IMR-90 (cell line): Measurements from ENCODE around the gene ITGB1. TPM values are rescaled to one million over a fixed set of nuclear protein-coding genes. Genes with fewer than 3 reads are reported as not detected.

Experiments
- ATAC-seq: fragments of 200-7000 bp; cut with Tn5 transposase; 2 replicates; pipeline ENCODE4 v1.9.1; 2020; ENCODE audit warnings: low read depth, mild to moderate bottlenecking, moderate library complexity
- BruUV-seq: library from RNA; stranded (reverse); fragments of 400-500 nt; replicated peaks from 2 replicates; lab custom pipeline; 2021; lab: Mats Ljungman, UMichigan
- CTCF ChIA-PET: fragments of 300-600 bp; formaldehyde crosslinking; extraction: SDS; loops from one replicate; lab custom pipeline; 2021; ENCODE audit warnings: antibody characterized with exemption; lab: Yijun Ruan, JAX
- POLR2A ChIA-PET: fragments of 300-600 bp; sonication (Branson Sonifier 250); formaldehyde crosslinking; loops from one replicate; lab custom pipeline; 2022; ENCODE audit warnings: antibody characterized with exemption; ENCODE audit not compliant: unreplicated experiment; lab: Charles Lee
- DNase-seq: peaks from one replicate; pipeline ENCODE4 v3.0.0; 2013
- H2AFZ ChIP-seq: replicated peaks from 2 replicates; pipeline ENCODE3; 2013; ENCODE audit warnings: low read length, mild to moderate bottlenecking; ENCODE audit not compliant: poor library complexity
- H2AK5ac ChIP-seq: 2 replicates; pipeline ENCODE4 v1.6.1; 2013; ENCODE audit warnings: low read depth, low read length, inconsistent platforms
- H2AK9ac ChIP-seq: replicated peaks from 2 replicates; pipeline ENCODE3; 2013; ENCODE audit warnings: mild to moderate bottlenecking, low read depth, low read length, moderate library complexity; ENCODE audit not compliant: poor library complexity
- H2BK120ac ChIP-seq: 2 replicates; pipeline ENCODE4 v1.6.1; 2013; ENCODE audit warnings: low read depth, low read length, inconsistent platforms
- H2BK15ac ChIP-seq: 3 replicates; pipeline ENCODE4 v1.6.1; 2013; ENCODE audit warnings: low read depth, low read length, inconsistent platforms
- H2BK20ac ChIP-seq: 2 replicates; pipeline ENCODE4 v1.6.1; 2013; ENCODE audit warnings: low read depth, mild to moderate bottlenecking, inconsistent platforms, low read length, moderate library complexity
- H2BK5ac ChIP-seq: 2 replicates; pipeline ENCODE4 v1.6.1; 2013; ENCODE audit warnings: mild to moderate bottlenecking, low read depth, low read length, inconsistent platforms; ENCODE audit not compliant: poor library complexity, severe bottlenecking
- H3K14ac ChIP-seq: replicated peaks from 2 replicates; pipeline ENCODE4 v1.6.1; 2013; ENCODE audit warnings: low read depth, low read length, inconsistent platforms
- H3K18ac ChIP-seq: 2 replicates; pipeline ENCODE4 v1.6.1; 2013; ENCODE audit warnings: low read depth, low read length, control low read depth
- H3K23ac ChIP-seq: 2 replicates; pipeline ENCODE4 v1.6.1; 2013; ENCODE audit warnings: low read depth, low read length, inconsistent platforms
- H3K27ac ChIP-seq: 2 replicates; pipeline ENCODE4 v1.5.1; 2013; ENCODE audit warnings: mild to moderate bottlenecking, control low read depth, low read length; ENCODE audit not compliant: insufficient read depth
- H3K27me3 ChIP-seq: 2 replicates; pipeline ENCODE4 v1.6.1; 2013; ENCODE audit warnings: low read length; ENCODE audit not compliant: control insufficient read depth, insufficient read depth
- H3K36me3 ChIP-seq: 2 replicates; pipeline ENCODE4 v1.6.1; 2013; ENCODE audit warnings: low read length, mixed read lengths; ENCODE audit not compliant: control insufficient read depth, insufficient read depth
- H3K4ac ChIP-seq: 2 replicates; pipeline ENCODE4 v1.6.1; 2013; ENCODE audit warnings: low read depth, low read length, inconsistent platforms
- H3K4me1 ChIP-seq: 2 replicates; pipeline ENCODE4 v1.6.1; 2013; ENCODE audit warnings: low read length, mixed read lengths; ENCODE audit not compliant: control insufficient read depth, insufficient read depth
- H3K4me2 ChIP-seq: 2 replicates; pipeline ENCODE4 v1.6.1; 2013; ENCODE audit warnings: low read depth, mild to moderate bottlenecking, control low read depth, low read length, moderate library complexity
- H3K4me3 ChIP-seq: 2 replicates; pipeline ENCODE4 v1.5.1; 2013; ENCODE audit warnings: low read depth, mild to moderate bottlenecking, control low read depth, low read length, moderate library complexity; ENCODE audit not compliant: insufficient read depth
- H3K56ac ChIP-seq: 2 replicates; pipeline ENCODE4 v1.6.1; 2013; ENCODE audit warnings: low read length, inconsistent platforms; ENCODE audit not compliant: insufficient read depth; ENCODE audit errors: extremely low read depth
- H3K79me1 ChIP-seq, 2 experiments: 2 replicates each; pipeline ENCODE4 v1.6.1; 2013; ENCODE audit warnings: low read length in 2 of 2, inconsistent platforms in 1 of 2, low read depth in 1 of 2
- H3K9ac ChIP-seq: 2 replicates; pipeline ENCODE4 v1.6.1; 2013; ENCODE audit warnings: low read depth, low read length, control low read depth
- H3K9me1 ChIP-seq: 2 replicates; pipeline ENCODE4 v1.6.1; 2013; ENCODE audit warnings: low read length, inconsistent platforms; ENCODE audit not compliant: insufficient read depth
- H3K9me3 ChIP-seq: 2 replicates; pipeline ENCODE4 v1.6.1; 2013; ENCODE audit warnings: low read length; ENCODE audit not compliant: control insufficient read depth, insufficient read depth
- H4K20me1 ChIP-seq: 2 replicates; pipeline ENCODE4 v1.6.1; 2013; ENCODE audit warnings: low read length, inconsistent platforms; ENCODE audit not compliant: insufficient read depth
- H4K5ac ChIP-seq: 2 replicates; pipeline ENCODE4 v1.6.1; 2013; ENCODE audit warnings: mild to moderate bottlenecking, low read depth, low read length, control low read depth
- H4K8ac ChIP-seq, 2 experiments: 2 replicates each; pipeline ENCODE4 v1.6.1; 2013; ENCODE audit warnings: low read depth in 2 of 2, low read length in 2 of 2, control low read depth in 1 of 2, inconsistent platforms in 1 of 2
- H4K91ac ChIP-seq: 2 replicates; pipeline ENCODE4 v1.6.1; 2013; ENCODE audit warnings: low read depth, low read length, inconsistent platforms; ENCODE audit not compliant: insufficient read depth
- BHLHE40 ChIP-seq: fragments of 150-350 bp; IDR thresholded peaks from 2 replicates; pipeline ENCODE4 v1.6.1; 2016; ENCODE audit warnings: mild to moderate bottlenecking, low read depth, low read length
- CEBPB ChIP-seq: IDR thresholded peaks from 2 replicates; pipeline ENCODE4 v1.6.1; 2012; ENCODE audit warnings: low read depth, low read length, improper control_type of control experiment
- CHD1 ChIP-seq: IDR thresholded peaks from 2 replicates; pipeline ENCODE4 v1.6.1; 2012; ENCODE audit warnings: low read depth, low read length, improper control_type of control experiment
- CTCF ChIP-seq: conservative IDR thresholded peaks from 2 replicates; pipeline ENCODE4 v1.5.1; 2012; ENCODE audit warnings: mild to moderate bottlenecking, low read depth, low read length, improper control_type of control experiment
- ELK1 ChIP-seq: fragments of 150-350 bp; IDR thresholded peaks from 2 replicates; pipeline ENCODE4 v1.6.1; 2016; ENCODE audit warnings: low read depth, mild to moderate bottlenecking, low read length, moderate library complexity, borderline replicate concordance
- FOS ChIP-seq: fragments of 150-350 bp; IDR thresholded peaks from 2 replicates; pipeline ENCODE4 v1.6.1; 2016; ENCODE audit warnings: low read depth, low read length
- MAFK ChIP-seq: IDR thresholded peaks from 2 replicates; pipeline ENCODE4 v1.6.1; 2012; ENCODE audit warnings: low read depth, low read length, improper control_type of control experiment
- MAZ ChIP-seq: IDR thresholded peaks from 2 replicates; pipeline ENCODE4 v1.6.1; 2012; ENCODE audit warnings: low read depth, mild to moderate bottlenecking, low read length, improper control_type of control experiment, moderate library complexity, borderline replicate concordance
- MXI1 ChIP-seq: IDR thresholded peaks from 2 replicates; pipeline ENCODE4 v1.6.1; 2012; ENCODE audit warnings: low read depth, mild to moderate bottlenecking, low read length, moderate library complexity, borderline replicate concordance
- NFE2L2 ChIP-seq: fragments of 150-350 bp; IDR thresholded peaks from 2 replicates; pipeline ENCODE4 v1.6.1; 2016; ENCODE audit warnings: low read depth, mild to moderate bottlenecking, low read length
- POLR2A ChIP-seq: IDR thresholded peaks from 2 replicates; pipeline ENCODE4 v1.6.1; 2012; ENCODE audit warnings: mild to moderate bottlenecking, low read depth, low read length
- RAD21 ChIP-seq: IDR thresholded peaks from 2 replicates; pipeline ENCODE4 v1.6.1; 2012; ENCODE audit warnings: low read length, improper control_type of control experiment
- RCOR1 ChIP-seq: IDR thresholded peaks from 2 replicates; pipeline ENCODE4 v1.6.1; 2012; ENCODE audit warnings: mild to moderate bottlenecking, low read length, improper control_type of control experiment; ENCODE audit not compliant: insufficient replicate concordance
- RFX5 ChIP-seq: IDR thresholded peaks from 2 replicates; pipeline ENCODE4 v1.8.0; 2012; ENCODE audit warnings: low read depth, mild to moderate bottlenecking, low read length, moderate library complexity
- SMC3 ChIP-seq: fragments of 150-350 bp; IDR thresholded peaks from 2 replicates; pipeline ENCODE4 v1.6.1; 2016; ENCODE audit warnings: low read depth, mild to moderate bottlenecking, antibody characterized with exemption, low read length, moderate library complexity
- USF2 ChIP-seq: fragments of 150-350 bp; IDR thresholded peaks from 2 replicates; pipeline ENCODE4 v1.6.1; 2017; ENCODE audit warnings: mild to moderate bottlenecking, antibody characterized with exemption, low read length, low read depth
- WGBS, 2 experiments: methylation state at CpG; one replicate each; pipeline versions ENCODE4 v1.1.5 to v1.1.7; 2013; ENCODE audit warnings: missing lambda C conversion rate in 2 of 2; ENCODE audit not compliant: insufficient read length in 1 of 2; ENCODE audit errors: extremely low coverage in 2 of 2; 5-methylcytosine and 5-hydroxymethylcytosine counted together
- dilution Hi-C: fragments of 300-500 bp; cut with HindIII; formaldehyde crosslinking; loops from one replicate; pipeline ENCODE4 v1.14.3; 2018; ENCODE audit warnings: low sequenced_read_pairs; ENCODE audit not compliant: unreplicated experiment
- in situ Hi-C: fragments of 300-500 bp; cut with MboI; formaldehyde crosslinking; loops from 3 replicates; pipeline ENCODE4 v1.14.3; 2019; ENCODE audit warnings: low sequenced_read_pairs, inconsistent platforms, mixed read lengths
- intact Hi-C: fragments of 100-400 bp; cut with micrococcal nuclease; formaldehyde crosslinking; loops from 2 replicates; pipeline ENCODE4 v1.10.0; 2022
- polyA plus RNA-seq, 3 experiments: library from polyadenylated mRNA; depleted of rRNA; stranded (reverse); fragments of >200 nt; gene quantifications; 2 replicates each; pipeline ENCODE4 v1.2.3, GENCODE V29; 2012; ENCODE audit warnings: low replicate concordance in 1 of 3
- total RNA-seq: library from RNA; depleted of rRNA; stranded (reverse); fragments of >200 nt; gene quantifications from 2 replicates; pipeline ENCODE4 v1.2.3, GENCODE V29; 2012

ITGB1 gene
- total and polyA plus RNA-seq, 2 of the 4 experiments (the other 2 are of a cell fraction), result 1,331 to 2,066 TPM

- H3K9me3 ChIP-seq, result no peaks in the 10 kb centered on the region
- intact Hi-C loops (loop anchor here (5.0 kb wide), 1 partner anchor 39 kb away; no protein-coding TSS in a partner anchor), in situ Hi-C loops (no loop called here), dilution Hi-C loops (no loop called here)
- no peak overlapping the region for H2AK9ac ChIP-seq
- BruUV-seq, result no TSS peak
- H3K9ac ChIP-seq, result no peak overlapping the region
- H3K4ac ChIP-seq, result no peak overlapping the region
- H3K27ac ChIP-seq, result no peak overlapping the region
- TF ChIP-seq FOS (no peak), RCOR1 (no peak), BHLHE40 (no peak), ELK1 (no peak), CTCF (no peak), NFE2L2 (no peak), MXI1 (no peak), POLR2A (no peak), CHD1 (no peak), SMC3 (no peak), RAD21 (no peak), CEBPB (no peak), RFX5 (no peak), MAFK (no peak), MAZ (no peak), USF2 (no peak)
- no peak for DNase-seq
- no peak for ATAC-seq
- no peak overlapping the region for H4K91ac ChIP-seq
- H3K18ac ChIP-seq, result no peak overlapping the region
- no peak overlapping the region for H2AFZ ChIP-seq
- H3K4me3 ChIP-seq, result no peak overlapping the region
- no peaks in the 10 kb centered on the region for H3K27me3 ChIP-seq
- H3K36me3 ChIP-seq, result no peaks in the 10 kb centered on the region
- no peak overlapping the region for H4K8ac ChIP-seq
- H4K20me1 ChIP-seq, result no peaks in the 10 kb centered on the region
- H2BK20ac ChIP-seq, result no peak overlapping the region
- ChIA-PET POLR2A (no interaction called here), CTCF (no interaction called here)
- no peak overlapping the region for H2BK5ac ChIP-seq
- H3K23ac ChIP-seq, result no peak overlapping the region
- H3K4me1 ChIP-seq, result no peaks in the 10 kb centered on the region
- H4K5ac ChIP-seq, result no peak overlapping the region
- no peaks in the 10 kb centered on the region for H3K79me1 ChIP-seq
- no peak overlapping the region for H3K14ac ChIP-seq
- no peak overlapping the region for H2BK120ac ChIP-seq
- H2BK15ac ChIP-seq, result no peak overlapping the region
- no CpG with 5 or more reads among the region's 1 CpG for WGBS, 2 experiments
- no peak overlapping the region for H2AK5ac ChIP-seq
- H3K56ac ChIP-seq, result no peak overlapping the region
- no peaks in the 10 kb centered on the region for H3K9me1 ChIP-seq
- no peak overlapping the region for H3K4me2 ChIP-seq
Measured at GRCh38 chr10:32851301-32851700, 106.7 kb downstream of the ITGB1 start.
